GM12872 (cell line): ENCODE measurements around the gene BMX.

Experiments
- TF ChIP-seq, protein P1 (sequence below): IDR thresholded peaks from 3 replicates; pipeline ENCODE4 v1.5.1; 2011; ENCODE audit warnings: low read depth, mild to moderate bottlenecking, low read length, moderate library complexity; ENCODE audit not compliant: insufficient read depth

Gene BMX

DNA sequence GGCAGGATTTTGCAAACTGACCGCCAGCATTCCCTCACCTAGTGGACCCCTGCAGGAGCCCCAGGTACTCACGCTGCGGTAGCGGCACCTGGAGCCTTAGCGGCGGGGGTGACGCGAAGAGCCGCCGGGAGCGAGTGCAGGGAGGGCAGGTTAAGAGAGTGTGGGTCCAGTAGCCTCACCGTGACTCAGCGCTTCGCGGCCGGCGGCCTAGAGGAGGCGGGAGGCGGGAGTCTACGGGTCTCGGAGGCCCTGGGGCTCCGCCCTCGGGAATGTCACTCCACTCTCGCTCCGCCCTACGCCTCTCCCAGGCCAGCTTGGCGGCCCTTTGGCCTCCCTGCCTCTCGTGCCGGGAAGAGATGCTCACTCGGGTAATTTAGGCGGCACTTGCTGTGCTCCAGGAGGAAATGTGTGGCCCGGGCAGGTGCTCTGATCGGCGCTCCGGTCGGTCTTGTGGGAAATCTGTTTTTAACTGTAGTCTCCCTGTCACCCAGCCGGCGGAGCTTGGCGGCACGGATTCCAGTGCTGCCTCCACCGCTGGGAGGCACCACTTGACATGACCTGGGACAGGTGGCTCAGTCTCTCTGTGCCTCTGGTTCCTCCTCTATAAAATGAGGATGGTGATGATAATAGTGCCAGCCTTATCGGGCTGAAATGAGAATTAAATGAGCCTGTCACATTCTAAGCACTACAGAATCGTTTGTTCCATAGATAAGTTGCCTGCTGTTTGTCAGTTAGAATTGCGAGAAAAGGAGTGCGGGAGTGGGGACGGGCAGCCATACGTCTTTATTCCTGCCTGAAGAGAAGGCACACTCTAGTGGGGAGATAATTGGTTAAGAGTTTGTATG is 7.3 kb upstream of the BMX start, which contains the start of gene PIR:
TSS of gene PIR (minus strand) at position 216 of the 845 bp plus-strand sequence. CDS start 2,076 bp downstream, outside the sequence.
- TF ChIP-seq, protein P1, sequence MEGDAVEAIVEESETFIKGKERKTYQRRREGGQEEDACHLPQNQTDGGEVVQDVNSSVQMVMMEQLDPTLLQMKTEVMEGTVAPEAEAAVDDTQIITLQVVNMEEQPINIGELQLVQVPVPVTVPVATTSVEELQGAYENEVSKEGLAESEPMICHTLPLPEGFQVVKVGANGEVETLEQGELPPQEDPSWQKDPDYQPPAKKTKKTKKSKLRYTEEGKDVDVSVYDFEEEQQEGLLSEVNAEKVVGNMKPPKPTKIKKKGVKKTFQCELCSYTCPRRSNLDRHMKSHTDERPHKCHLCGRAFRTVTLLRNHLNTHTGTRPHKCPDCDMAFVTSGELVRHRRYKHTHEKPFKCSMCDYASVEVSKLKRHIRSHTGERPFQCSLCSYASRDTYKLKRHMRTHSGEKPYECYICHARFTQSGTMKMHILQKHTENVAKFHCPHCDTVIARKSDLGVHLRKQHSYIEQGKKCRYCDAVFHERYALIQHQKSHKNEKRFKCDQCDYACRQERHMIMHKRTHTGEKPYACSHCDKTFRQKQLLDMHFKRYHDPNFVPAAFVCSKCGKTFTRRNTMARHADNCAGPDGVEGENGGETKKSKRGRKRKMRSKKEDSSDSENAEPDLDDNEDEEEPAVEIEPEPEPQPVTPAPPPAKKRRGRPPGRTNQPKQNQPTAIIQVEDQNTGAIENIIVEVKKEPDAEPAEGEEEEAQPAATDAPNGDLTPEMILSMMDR: peak; percentile 46

DNA sequence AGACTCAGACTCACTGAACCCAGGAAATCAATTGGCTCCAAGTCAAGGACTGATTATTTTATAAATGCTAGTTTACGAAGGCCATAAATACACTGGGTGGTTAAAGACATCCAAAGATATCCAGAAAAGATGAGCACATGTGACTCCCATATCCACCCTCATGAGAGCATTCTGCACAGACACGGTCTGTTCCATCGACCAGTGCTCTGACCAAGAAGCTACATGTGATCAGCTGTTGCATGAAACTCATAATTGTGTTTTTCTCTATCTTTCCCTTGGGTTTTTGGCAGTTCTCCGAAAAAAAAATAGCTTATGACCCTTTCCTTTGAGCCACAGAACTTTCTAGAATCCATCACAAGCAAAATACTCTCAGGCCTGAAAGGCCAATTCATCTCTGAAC is 4.8 kb upstream of the BMX start:
- TF ChIP-seq, protein P1: no peak

DNA sequence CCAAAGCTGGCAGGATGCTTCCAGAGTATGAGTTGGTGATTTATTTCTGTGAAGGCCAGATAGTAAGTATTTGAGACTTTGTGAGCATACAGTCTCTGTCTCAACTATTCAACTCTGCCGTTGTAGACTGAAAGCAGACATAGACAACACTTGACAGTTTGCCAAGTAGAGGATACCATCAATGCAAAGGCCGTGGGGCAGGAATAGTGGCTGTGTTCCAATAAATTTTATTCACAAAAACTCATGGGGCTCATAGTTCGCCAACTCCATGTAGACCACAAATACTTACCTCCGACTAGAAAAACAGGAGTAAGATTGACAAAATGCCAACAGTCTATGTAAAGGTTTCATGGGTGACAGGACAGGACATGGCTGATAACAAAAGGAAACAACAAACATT is 3.8 kb upstream of the BMX start:
- TF ChIP-seq, protein P1: no peak

DNA sequence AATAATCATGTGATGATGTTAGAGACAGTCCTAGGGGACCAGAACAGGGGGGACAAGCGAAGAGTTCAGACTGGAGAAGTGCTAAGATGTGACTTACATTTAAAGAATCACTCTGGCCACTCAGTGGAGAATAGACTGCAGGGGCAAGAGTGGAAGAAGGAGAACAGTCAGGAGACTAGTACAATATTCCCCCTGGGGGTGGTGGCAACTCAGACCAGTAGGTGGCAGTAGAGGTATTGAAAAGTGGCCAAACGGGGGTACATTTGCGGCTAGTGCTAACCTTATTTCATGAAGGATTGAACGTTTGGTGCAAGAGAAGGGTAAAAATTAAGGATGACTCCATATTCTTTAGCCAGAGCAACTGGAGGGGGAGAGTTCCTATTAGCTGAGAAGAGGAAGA is 2.7 kb upstream of the BMX start:
- TF ChIP-seq, protein P1: peak; percentile 60

DNA sequence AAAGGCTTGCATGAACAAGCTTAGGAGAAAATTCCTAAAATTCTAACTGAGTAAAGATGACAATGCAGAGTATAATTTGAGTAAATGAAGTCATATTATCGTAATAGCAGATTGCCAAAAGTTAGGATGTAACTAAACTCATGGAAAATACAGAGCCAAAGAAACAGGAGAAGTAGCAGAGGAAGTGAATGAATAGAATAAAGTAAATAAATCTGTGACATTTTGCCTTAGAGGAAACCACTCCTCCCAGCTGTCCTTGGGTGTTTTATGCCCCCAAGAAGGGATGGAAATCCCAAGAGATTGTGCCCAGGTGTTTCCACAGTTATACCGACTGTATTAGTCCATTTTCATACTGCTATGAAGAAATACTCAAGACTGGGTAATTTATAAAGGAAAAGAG is 1.9 kb upstream of the BMX start:
- TF ChIP-seq, protein P1: no peak

DNA sequence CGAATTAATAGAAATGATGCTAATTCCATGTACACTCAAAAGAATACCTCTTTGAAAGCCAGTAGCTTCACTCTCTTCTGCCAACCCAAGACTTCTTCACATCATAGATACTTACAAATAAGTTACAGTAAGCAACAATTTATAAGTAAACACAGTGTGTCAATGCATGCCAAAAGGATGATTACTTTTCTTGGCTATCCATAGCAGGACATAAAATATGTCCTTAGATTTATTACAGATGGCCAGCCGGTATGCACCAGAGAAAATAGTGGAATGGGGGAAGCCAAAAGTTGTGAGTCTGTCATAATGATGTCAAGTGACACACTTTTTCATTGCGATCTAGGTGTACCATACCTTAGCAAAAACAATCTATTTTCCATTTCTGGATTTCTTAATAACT is 631 bp upstream of the BMX start:
- TF ChIP-seq, protein P1: no peak

DNA sequence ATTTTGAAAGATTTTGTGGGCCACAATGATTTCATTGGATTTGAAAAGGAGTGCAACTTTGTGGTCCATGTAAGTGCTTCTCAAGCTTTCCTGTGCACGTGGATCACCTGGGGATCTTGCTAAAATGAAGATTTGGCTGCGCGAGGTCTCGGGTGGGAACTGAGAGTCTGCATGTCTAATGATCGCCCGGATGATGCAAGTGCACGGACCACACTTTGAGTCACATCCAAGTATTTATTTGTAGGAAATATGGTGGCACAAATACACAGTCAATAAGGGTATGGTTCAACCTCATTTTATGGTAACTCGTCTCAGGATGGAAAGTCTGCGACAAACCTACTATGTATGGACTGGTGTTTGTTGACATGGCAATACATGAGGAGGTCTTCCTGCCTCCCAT is 899 bp downstream of the BMX start:
- TF ChIP-seq, protein P1: no peak
